ENCODE results near the gene TREML4. TPM values are rescaled to one million over a fixed set of nuclear protein-coding genes. Genes with fewer than 3 reads are reported as not detected.
A peak's percentile ranks its signal among the peaks of the same experiment; 100 is the strongest.
"Not testable (repeated sequence)": the region's sequence is repeated elsewhere in the genome, so short reads cannot be mapped to it uniquely, and the experiment has no call there.

TREML4 gene
- total RNA-seq, 1 donor from 2014 or later, result not detected

DNA sequence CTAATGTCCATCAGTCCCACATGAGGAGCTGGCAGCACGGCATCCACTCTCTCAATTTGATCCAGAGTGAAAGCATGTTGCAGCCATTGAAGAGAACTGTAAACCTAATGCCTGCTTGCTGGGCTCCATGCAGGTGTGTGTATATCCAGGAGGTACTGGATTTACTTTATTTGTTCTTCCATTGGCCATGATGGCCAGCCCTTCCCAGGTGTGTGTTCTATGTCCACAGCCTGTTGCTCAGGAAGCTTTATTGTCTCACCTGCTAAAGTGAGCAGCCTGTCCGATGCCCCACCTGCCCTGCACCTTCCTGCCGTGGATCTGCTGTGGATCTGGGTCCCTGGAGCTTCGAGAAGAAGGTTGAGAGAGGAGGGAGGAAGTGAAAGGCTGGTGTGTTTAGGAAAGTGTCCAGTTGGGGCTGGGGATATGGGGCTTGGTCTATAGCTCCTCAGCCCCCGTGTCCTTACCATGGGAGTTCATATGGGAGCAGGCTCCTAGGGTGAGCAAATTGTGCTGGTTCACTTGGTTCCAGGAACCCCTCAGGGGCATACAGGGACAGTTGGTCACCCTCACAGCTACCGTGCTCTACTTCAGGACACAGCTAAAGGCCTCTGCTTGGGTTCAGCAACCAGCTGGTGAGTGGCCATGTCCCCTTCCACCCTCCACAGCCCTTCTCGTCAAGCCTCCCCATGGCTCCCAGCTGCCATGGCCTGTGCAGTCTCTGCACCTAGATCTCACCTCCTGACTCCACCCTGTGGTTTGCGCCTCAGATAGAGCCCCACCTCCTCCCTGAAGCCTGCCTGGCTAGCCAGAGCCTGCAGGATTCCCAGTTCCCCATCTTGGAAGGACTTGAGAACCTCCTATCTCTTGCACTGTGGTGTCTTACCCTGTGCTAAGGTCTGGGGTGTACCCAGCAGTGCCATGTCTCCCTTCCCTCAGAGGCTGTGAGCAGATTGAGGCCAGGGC lies 39.9 kb upstream of the TREML4 start:
- TF ChIP-seq, protein P1, sequence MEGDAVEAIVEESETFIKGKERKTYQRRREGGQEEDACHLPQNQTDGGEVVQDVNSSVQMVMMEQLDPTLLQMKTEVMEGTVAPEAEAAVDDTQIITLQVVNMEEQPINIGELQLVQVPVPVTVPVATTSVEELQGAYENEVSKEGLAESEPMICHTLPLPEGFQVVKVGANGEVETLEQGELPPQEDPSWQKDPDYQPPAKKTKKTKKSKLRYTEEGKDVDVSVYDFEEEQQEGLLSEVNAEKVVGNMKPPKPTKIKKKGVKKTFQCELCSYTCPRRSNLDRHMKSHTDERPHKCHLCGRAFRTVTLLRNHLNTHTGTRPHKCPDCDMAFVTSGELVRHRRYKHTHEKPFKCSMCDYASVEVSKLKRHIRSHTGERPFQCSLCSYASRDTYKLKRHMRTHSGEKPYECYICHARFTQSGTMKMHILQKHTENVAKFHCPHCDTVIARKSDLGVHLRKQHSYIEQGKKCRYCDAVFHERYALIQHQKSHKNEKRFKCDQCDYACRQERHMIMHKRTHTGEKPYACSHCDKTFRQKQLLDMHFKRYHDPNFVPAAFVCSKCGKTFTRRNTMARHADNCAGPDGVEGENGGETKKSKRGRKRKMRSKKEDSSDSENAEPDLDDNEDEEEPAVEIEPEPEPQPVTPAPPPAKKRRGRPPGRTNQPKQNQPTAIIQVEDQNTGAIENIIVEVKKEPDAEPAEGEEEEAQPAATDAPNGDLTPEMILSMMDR (conservative IDR thresholded peaks at IDR 0.05; ENCODE audit: low read depth, low read length), result no peak
- no peak for DNase-seq (ENCODE audit: low read depth)
- H3K4me3 ChIP-seq (ENCODE audit: low read depth, low read length), result no peak overlapping the region

DNA sequence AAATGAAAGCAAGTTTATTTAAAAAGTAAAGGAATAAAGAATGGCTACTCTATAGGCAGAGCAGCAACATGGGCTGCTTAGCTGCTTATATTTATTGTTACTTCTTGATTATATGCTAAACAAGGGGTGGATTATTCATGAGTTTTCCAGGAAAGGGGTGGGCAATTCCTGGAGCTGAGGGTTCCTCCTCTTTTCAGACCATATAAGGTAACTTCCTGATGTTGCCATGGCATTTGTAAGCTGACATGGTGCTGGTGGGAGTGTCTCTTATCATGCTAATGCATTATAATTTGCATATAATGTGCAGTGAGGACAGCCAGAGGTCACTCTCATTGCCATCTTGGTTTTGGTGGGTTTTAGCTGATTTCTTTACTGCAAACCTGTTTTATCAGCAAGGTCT lies 39.1 kb upstream of the TREML4 start:
- not testable (repeated sequence) for H3K4me3 ChIP-seq (ENCODE audit: low read depth, low read length); DNase-seq (ENCODE audit: low read depth)

DNA sequence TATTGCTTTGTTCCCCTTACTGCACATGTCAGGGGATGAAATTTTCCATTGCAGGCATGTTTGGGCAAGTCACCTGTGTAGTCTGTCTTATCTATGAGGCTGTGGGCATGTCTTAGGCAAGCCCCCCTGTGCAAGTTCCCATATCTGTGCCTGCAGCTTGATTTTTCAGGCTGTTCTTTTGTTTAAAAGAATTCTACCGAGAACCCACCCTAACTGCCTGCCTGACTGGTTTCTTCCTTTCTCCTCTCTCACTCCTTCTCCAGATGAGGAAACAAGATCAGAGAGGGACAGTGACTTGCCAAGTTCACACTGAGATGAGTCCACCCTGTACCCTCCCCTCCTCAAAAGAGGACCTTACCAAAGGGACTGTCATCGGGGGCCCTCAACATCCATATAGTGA lies 38.2 kb upstream of the TREML4 start:
- TF ChIP-seq, protein P1 (conservative IDR thresholded peaks at IDR 0.05; ENCODE audit: low read depth, low read length), result no peak
- H3K4me3 ChIP-seq (ENCODE audit: low read depth, low read length), result no peak overlapping the region
- no peak for DNase-seq (ENCODE audit: low read depth)

DNA sequence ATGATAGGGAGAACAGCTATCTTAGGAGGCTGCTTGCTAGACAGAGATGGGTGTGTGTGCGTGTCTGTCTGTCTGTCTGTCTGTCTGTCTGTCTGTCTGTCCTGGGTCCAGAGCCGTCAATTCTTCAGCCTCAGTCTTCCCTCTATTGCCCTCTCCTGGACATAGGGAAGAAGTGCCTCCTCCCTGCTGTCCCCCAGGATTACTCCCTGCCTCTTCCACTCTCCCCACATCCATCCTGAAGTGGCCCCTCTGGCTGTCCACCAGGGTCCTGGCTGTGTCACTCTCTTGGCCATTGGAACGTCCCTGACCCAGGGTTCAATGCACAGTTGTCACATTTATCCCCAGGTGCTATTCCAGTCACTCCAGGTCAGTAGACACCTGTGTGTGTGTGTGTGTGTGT lies 37.4 kb upstream of the TREML4 start:
- DNase-seq (ENCODE audit: low read depth), result no peak
- no peak overlapping the region for H3K4me3 ChIP-seq (ENCODE audit: low read depth, low read length)
- TF ChIP-seq, protein P1 (conservative IDR thresholded peaks at IDR 0.05; ENCODE audit: low read depth, low read length), result no peak

DNA sequence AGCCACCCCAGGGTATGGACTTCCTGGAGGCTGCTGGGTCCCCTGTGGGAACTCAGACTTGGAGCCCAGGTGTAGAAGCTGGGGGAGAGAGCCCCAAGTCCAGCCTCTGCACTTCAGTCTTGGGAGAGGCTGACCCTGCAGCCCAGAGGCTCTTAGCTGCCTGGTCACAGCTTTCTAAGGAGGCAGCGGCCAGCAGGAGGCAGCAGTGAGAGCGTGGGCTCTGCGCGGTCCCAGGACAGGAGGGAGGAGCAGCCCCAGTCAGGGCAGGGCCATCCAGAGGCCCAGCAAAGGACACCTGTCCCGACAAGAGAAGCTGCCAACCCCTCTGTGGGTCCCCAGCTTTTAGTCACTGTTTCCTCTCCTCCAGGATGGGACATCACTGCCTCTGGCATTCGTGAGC lies 36.6 kb upstream of the TREML4 start:
- no peak for DNase-seq (ENCODE audit: low read depth)
- H3K4me3 ChIP-seq (ENCODE audit: low read depth, low read length), result no peak overlapping the region
- TF ChIP-seq, protein P1 (conservative IDR thresholded peaks at IDR 0.05; ENCODE audit: low read depth, low read length), result peak; percentile 61

DNA sequence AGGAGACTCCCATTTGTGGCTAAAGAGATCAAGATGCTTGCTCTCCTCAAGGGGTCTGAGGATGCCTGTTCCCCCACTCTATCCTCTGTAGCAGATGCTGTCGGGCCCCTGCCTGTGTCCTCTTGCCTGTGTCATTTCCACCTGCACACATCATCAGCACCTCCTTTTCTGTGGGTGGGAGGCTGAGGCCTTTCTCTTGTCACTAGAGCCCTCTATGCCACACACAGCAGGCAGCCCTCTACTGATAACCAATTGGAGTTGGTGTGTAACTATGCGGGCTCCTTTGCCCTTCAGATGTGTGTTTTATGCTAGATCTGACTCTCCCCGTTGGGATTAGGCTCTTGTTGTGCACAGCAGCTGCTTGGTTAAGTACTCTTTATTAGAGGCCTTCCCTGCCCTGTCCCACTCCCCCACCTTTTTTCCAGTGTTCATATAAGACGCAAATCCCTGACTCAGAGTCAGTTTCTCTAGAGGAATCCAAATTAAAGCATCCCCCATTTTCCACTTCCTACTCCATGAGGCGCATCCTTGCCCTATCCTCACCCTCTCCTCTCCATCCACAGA lies 34.9 kb upstream of the TREML4 start:
- no peak overlapping the region for H3K4me3 ChIP-seq (ENCODE audit: low read depth, low read length)
- TF ChIP-seq, protein P1 (conservative IDR thresholded peaks at IDR 0.05; ENCODE audit: low read depth, low read length), result no peak
- no peak for DNase-seq (ENCODE audit: low read depth)

DNA sequence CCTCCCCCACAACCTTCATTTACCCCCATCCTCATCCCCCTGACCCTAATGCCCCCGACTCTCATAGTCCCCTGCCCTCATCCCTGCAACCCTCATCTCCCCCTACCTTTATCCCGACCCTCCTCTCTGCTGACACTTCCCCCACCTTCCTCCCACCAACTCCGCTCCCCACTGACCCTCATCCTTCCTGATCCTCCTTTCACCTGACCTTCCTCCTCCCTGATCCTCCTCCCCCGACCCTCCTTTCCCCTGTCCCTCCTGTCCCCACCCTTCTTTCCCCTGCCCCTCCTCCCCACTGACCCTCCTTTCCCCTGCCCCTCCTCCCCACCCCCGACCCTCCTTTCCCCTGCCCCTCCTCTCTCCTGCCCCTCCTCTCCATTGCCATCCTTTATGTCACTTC lies 34.3 kb upstream of the TREML4 start:
- no peak for DNase-seq (ENCODE audit: low read depth)
- TF ChIP-seq, protein P1 (conservative IDR thresholded peaks at IDR 0.05; ENCODE audit: low read depth, low read length), result no peak
- H3K4me3 ChIP-seq (ENCODE audit: low read depth, low read length), result no peak overlapping the region

Data from epithelial cell of proximal tubule (primary cell).